Sigmoid colon (tissue), 7 donors: Measurements from ENCODE around the gene ABHD16B. TPM values are rescaled to one million over a fixed set of nuclear protein-coding genes. Genes with fewer than 3 reads are reported as not detected.

Experiments used
- DNase-seq: peaks from one replicate; pipeline ENCODE4 v3.0.0-alpha.2; 2019
- H3K27ac ChIP-seq, 4 donors: fragments of 200-600 bp; sonication (generic); one replicate each; pipeline ENCODE4 v1.5.1; 2016 to 2019; ENCODE audit warnings: mild to moderate bottlenecking in 1 of 4
- H3K27me3 ChIP-seq, 3 donors: fragments of 200-600 bp; sonication (generic); one replicate each; pipeline ENCODE4 v1.5.1; 2019; ENCODE audit warnings: mild to moderate bottlenecking in 1 of 3
- H3K36me3 ChIP-seq, 4 donors: fragments of 200-600 bp; sonication (generic); one replicate each; pipeline ENCODE4 v1.5.1; 2016 to 2019
- H3K4me1 ChIP-seq, 4 donors: fragments of 200-600 bp; sonication (generic); one replicate each; pipeline ENCODE4 v1.5.1; 2017 to 2019
- H3K4me3 ChIP-seq, 4 donors: fragments of 200-600 bp; sonication (generic); one replicate each; pipeline ENCODE4 v1.5.1; 2017 to 2019; ENCODE audit warnings: mild to moderate bottlenecking in 2 of 4, moderate library complexity in 1 of 4
- H3K9me3 ChIP-seq, 4 donors: fragments of 200-600 bp in 3 of 4; sonication (generic) in 3 of 4; one replicate each; pipeline versions ENCODE4 v1.5.1 to v1.6.1; 2013 to 2019
- CTCF ChIP-seq, 4 experiments: fragments of 450-650 bp in 3 of 4; fragments of 200-600 bp in 1 of 4; IDR thresholded peaks; one replicate each; pipeline ENCODE4 v1.5.1; 2016 to 2019; ENCODE audit warnings: antibody characterized with exemption in 4 of 4, mild to moderate bottlenecking in 3 of 4, moderate library complexity in 2 of 4
- EP300 ChIP-seq, 4 donors: sonication (generic); formaldehyde crosslinking; IDR thresholded peaks; one replicate each; pipeline ENCODE4 v1.6.1; 2017; ENCODE audit warnings: antibody characterized with exemption in 4 of 4
- POLR2A ChIP-seq, 2 donors: fragments of 450-650 bp; IDR thresholded peaks; one replicate each; pipeline ENCODE4 v1.6.1; 2016; ENCODE audit warnings: antibody characterized with exemption in 2 of 2, mild to moderate bottlenecking in 2 of 2, moderate library complexity in 2 of 2
- POLR2AphosphoS5 ChIP-seq, 4 donors: sonication (generic); formaldehyde crosslinking; IDR thresholded peaks; one replicate each; pipeline ENCODE4 v1.6.1; 2017; ENCODE audit warnings: antibody characterized with exemption in 4 of 4
- WGBS, 2 donors: extraction: QIAGEN DNeasy Blood & Tissue Kit; methylation state at CpG; one replicate each; pipeline ENCODE4 v1.1.7; 2013; 5-methylcytosine and 5-hydroxymethylcytosine counted together
- intact Hi-C: fragments of 100-400 bp; cut with DNase I; formaldehyde crosslinking; loops from one replicate; pipeline ENCODE4 v1.15.1; 2023
- polyA plus RNA-seq, 3 donors: library from polyadenylated mRNA; stranded (reverse); fragments of 200-250 nt; gene quantifications; one replicate each; pipeline ENCODE4 v1.2.3, GENCODE V29; 2013
- total RNA-seq, 4 donors: library from RNA; depleted of rRNA; stranded (reverse); fragments of >200 nt; gene quantifications; one replicate each; pipeline ENCODE4 v1.1.0, GENCODE V29; 2016
- donor health status: healthy with polysubstance abuse.
- donor health status: Bipolar disorder and iron deficiency.
- donor health status: healthy.

ABHD16B gene
- total and polyA plus RNA-seq, 7 donors = 0.44 TPM; not detected in 6

- peaks cover 0 to 20% (median 12%) of the 10 kb centered on the region in 3 donors for H3K27me3 ChIP-seq
- no peak overlapping the region for H3K27ac ChIP-seq
- intact Hi-C loops = no loop called here
- H3K36me3 ChIP-seq = no peaks in the 10 kb centered on the region
- WGBS, 2 donors = 86 to 89% methylated on average over 8 of the region's 8 CpGs
- no peaks in the 10 kb centered on the region for H3K9me3 ChIP-seq
- H3K4me3 ChIP-seq = no peak overlapping the region
- TF ChIP-seq CTCF (IDR thresholded peaks at IDR 0.05) = no peak
- no peak for TF ChIP-seq EP300 (IDR thresholded peaks at IDR 0.05)
- no peak for TF ChIP-seq POLR2AphosphoS5 (IDR thresholded peaks at IDR 0.05)
- no peak for TF ChIP-seq POLR2A (IDR thresholded peaks at IDR 0.05)
- H3K4me1 ChIP-seq = no peaks in the 10 kb centered on the region
- no peak for DNase-seq
Observed at GRCh38 chr20:63821811-63822210, 39.5 kb upstream of the ABHD16B start.

GRCh38 chr20:63822276-63822696 lies 39.0 kb upstream of the ABHD16B start:
- H3K36me3 ChIP-seq = no peaks in the 10 kb centered on the region
- H3K27ac ChIP-seq = no peak overlapping the region
- WGBS, 2 donors = 81 to 88% methylated on average over 15 of the region's 15 CpGs
- no peak for DNase-seq
- no peak overlapping the region for H3K4me3 ChIP-seq
- peaks cover 0 to 24% (median 12%) of the 10 kb centered on the region in 3 donors for H3K27me3 ChIP-seq
- TF ChIP-seq POLR2AphosphoS5 (IDR thresholded peaks at IDR 0.05) (no peak), POLR2A (IDR thresholded peaks at IDR 0.05) (no peak), CTCF (IDR thresholded peaks at IDR 0.05) (no peak), EP300 (IDR thresholded peaks at IDR 0.05) (no peak)
- intact Hi-C loops = no loop called here
- no peaks in the 10 kb centered on the region for H3K9me3 ChIP-seq
- no peaks in the 10 kb centered on the region for H3K4me1 ChIP-seq

GRCh38 chr20:63823691-63824311 lies 37.5 kb upstream of the ABHD16B start:
- WGBS, 2 donors = 18 to 54% methylated on average over 12 of the region's 12 CpGs
- intact Hi-C loops = no loop called here
- Histone ChIP-seq H3K27me3 (peaks cover 4 to 38% (median 24%) of the 10 kb centered on the region in 3 donors), H3K9me3 (no peaks in the 10 kb centered on the region), H3K4me1 (no peaks in the 10 kb centered on the region), H3K36me3 (no peaks in the 10 kb centered on the region), H3K4me3 (no peak overlapping the region), H3K27ac (no peak overlapping the region)
- no peak for DNase-seq
- TF ChIP-seq EP300 (IDR thresholded peaks at IDR 0.05) (no peak), POLR2AphosphoS5 (IDR thresholded peaks at IDR 0.05) (no peak), POLR2A (IDR thresholded peaks at IDR 0.05) (no peak), CTCF (IDR thresholded peaks at IDR 0.05) (no peak)

GRCh38 chr20:63825331-63826118 lies 35.8 kb upstream of the ABHD16B start:
- H3K9me3 ChIP-seq = no peaks in the 10 kb centered on the region
- 88 to 89% methylated on average over 25 of the region's 25 CpGs for WGBS, 2 donors
- H3K27me3 ChIP-seq = peaks cover 12 to 55% (median 41%) of the 10 kb centered on the region in 3 donors
- peaks cover 0 to 14% (median 9%) of the 10 kb centered on the region in 4 donors for H3K4me1 ChIP-seq
- H3K4me3 ChIP-seq = no peak overlapping the region
- no peaks in the 10 kb centered on the region for H3K36me3 ChIP-seq
- no peak overlapping the region for H3K27ac ChIP-seq
- no peak for DNase-seq
- TF ChIP-seq CTCF (IDR thresholded peaks at IDR 0.05) (no peak), POLR2A (IDR thresholded peaks at IDR 0.05) (no peak), EP300 (IDR thresholded peaks at IDR 0.05) (no peak), POLR2AphosphoS5 (IDR thresholded peaks at IDR 0.05) (no peak)
- intact Hi-C loops = loop anchor here (5.0 kb wide), 1 partner anchor 37 kb away; the partner anchor contains the start of gene ABHD16B
